OCI-LY7 (cell line): ENCODE measurements around the gene SLC39A10.

Source experiments
- EZH2phosphoT487 ChIP-seq: fragments of 200-600 bp; sonication (generic); IDR thresholded peaks from 2 replicates; pipeline ENCODE4 v1.6.1; 2018; ENCODE audit warnings: low read depth, borderline replicate concordance, mild to moderate bottlenecking, mixed run types, antibody characterized with exemption, low read length, moderate library complexity, mixed read lengths
- TF ChIP-seq, protein P1 (sequence below): fragments of 200-600 bp; sonication (generic); conservative IDR thresholded peaks from 2 replicates; pipeline ENCODE4 v1.5.1; 2014; ENCODE audit warnings: mild to moderate bottlenecking, antibody characterized with exemption, low read length, moderate library complexity, mixed read lengths

DNA sequence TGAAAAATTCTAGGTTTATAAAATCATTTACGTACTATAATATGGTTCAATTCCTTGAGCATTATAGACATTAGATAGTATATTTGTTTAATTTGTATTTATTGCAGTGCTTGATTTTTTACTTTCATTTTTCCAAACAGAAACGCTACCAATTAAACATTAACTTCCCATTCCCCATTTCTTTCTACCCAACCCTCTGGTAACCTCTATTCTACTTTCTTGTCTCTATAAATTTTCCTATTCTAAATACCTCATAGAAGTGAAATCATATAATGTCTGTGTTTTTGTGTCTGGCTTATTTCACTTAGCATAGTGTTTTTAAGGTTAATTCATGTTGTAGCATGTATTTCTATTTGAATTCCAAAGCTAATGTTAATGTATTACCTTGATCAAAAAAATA is 11.6 kb upstream of the SLC39A10 start:
- TF ChIP-seq, protein P1, sequence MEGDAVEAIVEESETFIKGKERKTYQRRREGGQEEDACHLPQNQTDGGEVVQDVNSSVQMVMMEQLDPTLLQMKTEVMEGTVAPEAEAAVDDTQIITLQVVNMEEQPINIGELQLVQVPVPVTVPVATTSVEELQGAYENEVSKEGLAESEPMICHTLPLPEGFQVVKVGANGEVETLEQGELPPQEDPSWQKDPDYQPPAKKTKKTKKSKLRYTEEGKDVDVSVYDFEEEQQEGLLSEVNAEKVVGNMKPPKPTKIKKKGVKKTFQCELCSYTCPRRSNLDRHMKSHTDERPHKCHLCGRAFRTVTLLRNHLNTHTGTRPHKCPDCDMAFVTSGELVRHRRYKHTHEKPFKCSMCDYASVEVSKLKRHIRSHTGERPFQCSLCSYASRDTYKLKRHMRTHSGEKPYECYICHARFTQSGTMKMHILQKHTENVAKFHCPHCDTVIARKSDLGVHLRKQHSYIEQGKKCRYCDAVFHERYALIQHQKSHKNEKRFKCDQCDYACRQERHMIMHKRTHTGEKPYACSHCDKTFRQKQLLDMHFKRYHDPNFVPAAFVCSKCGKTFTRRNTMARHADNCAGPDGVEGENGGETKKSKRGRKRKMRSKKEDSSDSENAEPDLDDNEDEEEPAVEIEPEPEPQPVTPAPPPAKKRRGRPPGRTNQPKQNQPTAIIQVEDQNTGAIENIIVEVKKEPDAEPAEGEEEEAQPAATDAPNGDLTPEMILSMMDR = no peak
- no peak for TF ChIP-seq EZH2phosphoT487
